DND-41 (cell line): ENCODE results near the gene OSBPL10.

Experiments used
- CTCF ChIP-seq: IDR thresholded peaks from 2 replicates; pipeline ENCODE4 v1.5.1; 2012; ENCODE audit warnings: borderline replicate concordance, low read length, moderate library complexity, mild to moderate bottlenecking; ENCODE audit not compliant: poor library complexity, severe bottlenecking; ENCODE audit errors: extremely low read depth
- EZH2 ChIP-seq: IDR thresholded peaks from 3 replicates; pipeline ENCODE4 v1.6.1; 2012; ENCODE audit warnings: borderline replicate concordance, low read depth, mild to moderate bottlenecking, moderate library complexity, low read length, inconsistent platforms; ENCODE audit not compliant: severe bottlenecking

GRCh38 chr3:31705736-31706135 lies 275.3 kb downstream of the OSBPL10 start:
- no peak for TF ChIP-seq CTCF
- TF ChIP-seq EZH2, result no peak
